ENCODE data around the gene ZNF740.

The ZNF740 gene

GRCh38 chr12:53170215-53170614 is 10.3 kb upstream of the ZNF740 start:
- Histone ChIP-seq H3K27me3 (no peaks in the 10 kb centered on the region), H3K36me3 (peaks cover 27 to 73% (median 38%) of the 10 kb centered on the region in 3 donors), H3K4me3 (no peak overlapping the region), H3K9me3 (no peaks in the 10 kb centered on the region), H3K4me1 (peaks cover 0 to 20% (median 0%) of the 10 kb centered on the region in 4 donors), H3K27ac (no peak overlapping the region)
- no peak for DNase-seq
- intact Hi-C loops (cut with DNase I; ENCODE audit: low total_unique reads) = no loop called here
- no peak for TF ChIP-seq CTCF (IDR thresholded peaks at IDR 0.05)

GRCh38 chr12:53170876-53171724 is 9.4 kb upstream of the ZNF740 start:
- intact Hi-C loops (cut with DNase I; ENCODE audit: low total_unique reads) = no loop called here
- no peak for DNase-seq
- no peak for TF ChIP-seq CTCF (IDR thresholded peaks at IDR 0.05)

GRCh38 chr12:53171725-53172329 is 8.7 kb upstream of the ZNF740 start:
- H3K4me1 ChIP-seq = peaks cover 0 to 20% (median 0%) of the 10 kb centered on the region in 4 donors
- no peak for TF ChIP-seq CTCF (IDR thresholded peaks at IDR 0.05)
- no peak overlapping the region for H3K4me3 ChIP-seq
- H3K9me3 ChIP-seq = no peaks in the 10 kb centered on the region
- no peak for DNase-seq
- no peak overlapping the region for H3K27ac ChIP-seq
- peaks cover 27 to 61% (median 33%) of the 10 kb centered on the region in 3 donors for H3K36me3 ChIP-seq
- H3K27me3 ChIP-seq = no peaks in the 10 kb centered on the region
- intact Hi-C loops (cut with DNase I; ENCODE audit: low total_unique reads) = no loop called here

More at GRCh38 chr12:53170876-53171724, 9.4 kb upstream of the ZNF740 start:
- Histone ChIP-seq H3K4me3 (no peak overlapping the region), H3K9me3 (no peaks in the 10 kb centered on the region), H3K36me3 (peaks cover 27 to 69% (median 38%) of the 10 kb centered on the region in 3 donors), H3K27me3 (no peaks in the 10 kb centered on the region), H3K4me1 (peaks cover 0 to 20% (median 0%) of the 10 kb centered on the region in 4 donors), H3K27ac (no peak overlapping the region)

- Histone ChIP-seq H3K9me3 (no peaks in the 10 kb centered on the region), H3K27ac (no peak overlapping the region), H3K27me3 (no peaks in the 10 kb centered on the region), H3K4me1 (peaks cover 0 to 20% (median 0%) of the 10 kb centered on the region in 4 donors), H3K36me3 (peaks cover 27 to 56% (median 32%) of the 10 kb centered on the region in 3 donors), H3K4me3 (no peak overlapping the region)
- intact Hi-C loops (cut with DNase I; ENCODE audit: low total_unique reads) = no loop called here
- TF ChIP-seq CTCF (IDR thresholded peaks at IDR 0.05) = no peak
- no peak for DNase-seq
These were observed 8.2 kb upstream of the ZNF740 start for GRCh38 chr12:53172352-53172751.

- DNase-seq = peak in 1 of 2 donors; percentile 41
- Histone ChIP-seq H3K27me3 (no peaks in the 10 kb centered on the region), H3K9me3 (no peaks in the 10 kb centered on the region), H3K27ac (no peak overlapping the region), H3K4me3 (no peak overlapping the region), H3K4me1 (peaks cover 0 to 20% (median 0%) of the 10 kb centered on the region in 4 donors), H3K36me3 (peaks cover 27 to 48% (median 29%) of the 10 kb centered on the region in 3 donors)
- no peak for TF ChIP-seq CTCF (IDR thresholded peaks at IDR 0.05)
- intact Hi-C loops (cut with DNase I; ENCODE audit: low total_unique reads) = no loop called here
These were observed 7.3 kb upstream of the ZNF740 start for GRCh38 chr12:53173085-53173715.
